Measurements from ENCODE around the gene RPTOR.
A peak's percentile ranks its signal among the peaks of the same experiment; 100 is the strongest.

RPTOR gene

GRCh38 chr17:80749611-80750010, 205.0 kb downstream of the RPTOR start:
- Histone ChIP-seq H3K18ac (ENCODE audit: low read length) (no peak overlapping the region), H2BK120ac (ENCODE audit: low read depth, low read length) (no peak overlapping the region), H2BK15ac (replicated peaks; ENCODE audit: low read depth) (no peak overlapping the region), H3K79me2 (ENCODE audit: control insufficient read depth, insufficient read depth, low read length) (no peaks in the 10 kb centered on the region), H3K9ac (ENCODE audit: low read length) (no peak overlapping the region), H3K79me1 (ENCODE audit: low read length) (no peaks in the 10 kb centered on the region), H2BK5ac (ENCODE audit: low read length) (no peak overlapping the region), H3K56ac (ENCODE audit: low read length) (no peak overlapping the region), H2AK5ac (ENCODE audit: low read length) (no peak overlapping the region), H3K4me1 (ENCODE audit: control insufficient read depth, low read depth, low read length) (no peaks in the 10 kb centered on the region), H4K8ac (ENCODE audit: low read depth, low read length) (no peak overlapping the region), H3K27me3 (ENCODE audit: insufficient read depth, low read length, poor library complexity) (no peaks in the 10 kb centered on the region), H3K27ac (ENCODE audit: low read depth, low read length) (no peak overlapping the region), H3K4me2 (ENCODE audit: low read length) (no peak overlapping the region), H3K4me3 (ENCODE audit: low read length) (no peak overlapping the region), H3K36me3 (ENCODE audit: control insufficient read depth, insufficient read depth, low read length) (no peaks in the 10 kb centered on the region), H3K4ac (ENCODE audit: low read depth, low read length) (no peak overlapping the region), H4K5ac (ENCODE audit: low read length) (no peak overlapping the region), H3K23ac (ENCODE audit: low read length) (no peak overlapping the region)
- DNase-seq: no peak
- WGBS (ENCODE audit: extremely low coverage, insufficient coverage, low lambda C conversion rate): no CpG with 5 or more reads among the region's 3 CpGs

- no peak overlapping the region for H4K5ac ChIP-seq (ENCODE audit: low read length)
- H3K4me1 ChIP-seq (ENCODE audit: control insufficient read depth, low read depth, low read length): no peaks in the 10 kb centered on the region
- no peak overlapping the region for H3K18ac ChIP-seq (ENCODE audit: low read length)
- H3K4me2 ChIP-seq (ENCODE audit: low read length): no peak overlapping the region
- no peak overlapping the region for H2AK5ac ChIP-seq (ENCODE audit: low read length)
- H4K8ac ChIP-seq (ENCODE audit: low read depth, low read length): no peak overlapping the region
- no peak overlapping the region for H3K23ac ChIP-seq (ENCODE audit: low read length)
- H3K79me2 ChIP-seq (ENCODE audit: control insufficient read depth, insufficient read depth, low read length): no peaks in the 10 kb centered on the region
- H3K4ac ChIP-seq (ENCODE audit: low read depth, low read length): no peak overlapping the region
- no peak for DNase-seq
- no peaks in the 10 kb centered on the region for H3K27me3 ChIP-seq (ENCODE audit: insufficient read depth, low read length, poor library complexity)
- no peak overlapping the region for H3K56ac ChIP-seq (ENCODE audit: low read length)
- no peak overlapping the region for H2BK5ac ChIP-seq (ENCODE audit: low read length)
- no peak overlapping the region for H3K27ac ChIP-seq (ENCODE audit: low read depth, low read length)
- no peak overlapping the region for H2BK120ac ChIP-seq (ENCODE audit: low read depth, low read length)
- no peak overlapping the region for H2BK15ac ChIP-seq (replicated peaks; ENCODE audit: low read depth)
- H3K79me1 ChIP-seq (ENCODE audit: low read length): no peaks in the 10 kb centered on the region
- no peak overlapping the region for H3K9ac ChIP-seq (ENCODE audit: low read length)
- WGBS (ENCODE audit: extremely low coverage, insufficient coverage, low lambda C conversion rate): no CpG with 5 or more reads among the region's 14 CpGs
- no peaks in the 10 kb centered on the region for H3K36me3 ChIP-seq (ENCODE audit: control insufficient read depth, insufficient read depth, low read length)
- no peak overlapping the region for H3K4me3 ChIP-seq (ENCODE audit: low read length)
Measured at GRCh38 chr17:80750263-80750662, 205.6 kb downstream of the RPTOR start.

- peak; percentile 21 for DNase-seq
Measured at GRCh38 chr17:80751070-80751945, 206.7 kb downstream of the RPTOR start.

GRCh38 chr17:80751946-80752581, 207.4 kb downstream of the RPTOR start:
- H2BK120ac ChIP-seq (ENCODE audit: low read depth, low read length): no peak overlapping the region
- no peak overlapping the region for H2AK5ac ChIP-seq (ENCODE audit: low read length)
- H3K4ac ChIP-seq (ENCODE audit: low read depth, low read length): no peak overlapping the region
- H3K9ac ChIP-seq (ENCODE audit: low read length): no peak overlapping the region
- no peak overlapping the region for H2BK15ac ChIP-seq (replicated peaks; ENCODE audit: low read depth)
- H3K4me1 ChIP-seq (ENCODE audit: control insufficient read depth, low read depth, low read length): no peaks in the 10 kb centered on the region
- no CpG with 5 or more reads among the region's 6 CpGs for WGBS (ENCODE audit: extremely low coverage, insufficient coverage, low lambda C conversion rate)
- no peak overlapping the region for H4K8ac ChIP-seq (ENCODE audit: low read depth, low read length)
- H3K36me3 ChIP-seq (ENCODE audit: control insufficient read depth, insufficient read depth, low read length): no peaks in the 10 kb centered on the region
- H3K4me2 ChIP-seq (ENCODE audit: low read length): no peak overlapping the region
- H3K27me3 ChIP-seq (ENCODE audit: insufficient read depth, low read length, poor library complexity): no peaks in the 10 kb centered on the region
- no peak overlapping the region for H3K56ac ChIP-seq (ENCODE audit: low read length)
- no peak for DNase-seq
- H4K5ac ChIP-seq (ENCODE audit: low read length): no peak overlapping the region
- H3K23ac ChIP-seq (ENCODE audit: low read length): no peak overlapping the region
- H3K18ac ChIP-seq (ENCODE audit: low read length): no peak overlapping the region
- no peak overlapping the region for H3K4me3 ChIP-seq (ENCODE audit: low read length)
- H3K27ac ChIP-seq (ENCODE audit: low read depth, low read length): no peak overlapping the region
- H3K79me2 ChIP-seq (ENCODE audit: control insufficient read depth, insufficient read depth, low read length): no peaks in the 10 kb centered on the region
- no peak overlapping the region for H2BK5ac ChIP-seq (ENCODE audit: low read length)
- H3K79me1 ChIP-seq (ENCODE audit: low read length): no peaks in the 10 kb centered on the region

More at GRCh38 chr17:80751070-80751945, 206.7 kb downstream of the RPTOR start:
- H3K36me3 ChIP-seq (ENCODE audit: control insufficient read depth, insufficient read depth, low read length): no peaks in the 10 kb centered on the region
- H2BK15ac ChIP-seq (replicated peaks; ENCODE audit: low read depth): no peak overlapping the region
- no peak overlapping the region for H3K18ac ChIP-seq (ENCODE audit: low read length)
- no peak overlapping the region for H3K56ac ChIP-seq (ENCODE audit: low read length)
- H3K4ac ChIP-seq (ENCODE audit: low read depth, low read length): no peak overlapping the region
- no peak overlapping the region for H2AK5ac ChIP-seq (ENCODE audit: low read length)
- H3K4me3 ChIP-seq (ENCODE audit: low read length): no peak overlapping the region
- H3K79me2 ChIP-seq (ENCODE audit: control insufficient read depth, insufficient read depth, low read length): no peaks in the 10 kb centered on the region
- H3K4me1 ChIP-seq (ENCODE audit: control insufficient read depth, low read depth, low read length): no peaks in the 10 kb centered on the region
- WGBS (ENCODE audit: extremely low coverage, insufficient coverage, low lambda C conversion rate): no CpG with 5 or more reads among the region's 30 CpGs
- H3K27me3 ChIP-seq (ENCODE audit: insufficient read depth, low read length, poor library complexity): no peaks in the 10 kb centered on the region
- no peak overlapping the region for H4K5ac ChIP-seq (ENCODE audit: low read length)
- H2BK5ac ChIP-seq (ENCODE audit: low read length): no peak overlapping the region
- no peak overlapping the region for H3K9ac ChIP-seq (ENCODE audit: low read length)
- H3K27ac ChIP-seq (ENCODE audit: low read depth, low read length): no peak overlapping the region
- H3K23ac ChIP-seq (ENCODE audit: low read length): no peak overlapping the region
- H3K79me1 ChIP-seq (ENCODE audit: low read length): no peaks in the 10 kb centered on the region
- H4K8ac ChIP-seq (ENCODE audit: low read depth, low read length): no peak overlapping the region
- no peak overlapping the region for H3K4me2 ChIP-seq (ENCODE audit: low read length)
- no peak overlapping the region for H2BK120ac ChIP-seq (ENCODE audit: low read depth, low read length)

- no peak overlapping the region for H3K9ac ChIP-seq (ENCODE audit: low read length)
Measured at GRCh38 chr17:80753685-80754345, 209.2 kb downstream of the RPTOR start.

More at GRCh38 chr17:80753685-80754345, 209.2 kb downstream of the RPTOR start:
- Histone ChIP-seq H3K4me1 (ENCODE audit: control insufficient read depth, low read depth, low read length) (no peaks in the 10 kb centered on the region), H3K79me1 (ENCODE audit: low read length) (no peaks in the 10 kb centered on the region), H2BK15ac (replicated peaks; ENCODE audit: low read depth) (no peak overlapping the region), H3K56ac (ENCODE audit: low read length) (no peak overlapping the region), H2BK120ac (ENCODE audit: low read depth, low read length) (no peak overlapping the region), H4K5ac (ENCODE audit: low read length) (no peak overlapping the region), H3K4me2 (ENCODE audit: low read length) (no peak overlapping the region), H2AK5ac (ENCODE audit: low read length) (no peak overlapping the region), H3K79me2 (ENCODE audit: control insufficient read depth, insufficient read depth, low read length) (no peaks in the 10 kb centered on the region), H3K4ac (ENCODE audit: low read depth, low read length) (no peak overlapping the region), H2BK5ac (ENCODE audit: low read length) (no peak overlapping the region), H3K36me3 (ENCODE audit: control insufficient read depth, insufficient read depth, low read length) (no peaks in the 10 kb centered on the region), H3K23ac (ENCODE audit: low read length) (no peak overlapping the region), H3K27ac (ENCODE audit: low read depth, low read length) (no peak overlapping the region), H3K27me3 (ENCODE audit: insufficient read depth, low read length, poor library complexity) (no peaks in the 10 kb centered on the region), H3K4me3 (ENCODE audit: low read length) (no peak overlapping the region), H3K18ac (ENCODE audit: low read length) (no peak overlapping the region), H4K8ac (ENCODE audit: low read depth, low read length) (no peak overlapping the region)
- no peak for DNase-seq
- no CpG with 5 or more reads among the region's 17 CpGs for WGBS (ENCODE audit: extremely low coverage, insufficient coverage, low lambda C conversion rate)

All from mesendoderm (in vitro differentiated cells).